GM12878 (cell line): ENCODE results near the gene PTMA. TPM values are rescaled to one million over a fixed set of nuclear protein-coding genes. Genes with fewer than 3 reads are reported as not detected.

Experiments used
- ATF2 ChIP-seq: IDR thresholded peaks from 2 replicates; pipeline ENCODE4 v1.6.1; 2012; ENCODE audit warnings: low read length, inconsistent platforms
- CTCF ChIP-seq, 3 experiments: IDR thresholded peaks in 2 of 3; conservative IDR thresholded peaks in 1 of 3; 2 replicates each; pipeline ENCODE4 v1.5.1; 2011; ENCODE audit warnings: low read depth in 3 of 3, low read length in 3 of 3, mild to moderate bottlenecking in 3 of 3, control low read depth in 2 of 3, moderate library complexity in 2 of 3, inconsistent platforms in 1 of 3, mixed read lengths in 1 of 3; ENCODE audit not compliant: control insufficient read depth in 2 of 3, insufficient read depth in 1 of 3; ENCODE audit errors: extremely low read depth in 1 of 3
- E2F8 ChIP-seq: fragments of 450-650 bp; IDR thresholded peaks from 2 replicates; pipeline ENCODE4 v1.6.1; 2018; ENCODE audit warnings: mild to moderate bottlenecking, low read depth, moderate library complexity; ENCODE audit not compliant: partially characterized antibody
- EED ChIP-seq: sonication (generic); IDR thresholded peaks from 2 replicates; pipeline ENCODE4 v1.6.1; 2016; ENCODE audit warnings: antibody characterized with exemption, low read depth
- FOXM1 ChIP-seq: IDR thresholded peaks from 2 replicates; pipeline ENCODE4 v1.6.1; 2012; ENCODE audit warnings: low read depth, mild to moderate bottlenecking, inconsistent platforms, low read length, moderate library complexity
- IRF4 ChIP-seq: IDR thresholded peaks from 2 replicates; pipeline ENCODE4 v1.6.1; 2011; ENCODE audit warnings: low read depth, low read length
- PKNOX1 ChIP-seq: fragments of 450-650 bp; IDR thresholded peaks from 2 replicates; pipeline ENCODE4 v1.6.1; 2016; ENCODE audit warnings: mild to moderate bottlenecking
- POU2F2 ChIP-seq: IDR thresholded peaks from 3 replicates; pipeline ENCODE4 v1.6.1; 2011; ENCODE audit warnings: low read depth, mild to moderate bottlenecking, low read length, borderline replicate concordance
- RB1 ChIP-seq: fragments of 450-650 bp; formaldehyde crosslinking; IDR thresholded peaks from 2 replicates; pipeline ENCODE4 v1.6.1; 2017; ENCODE audit warnings: mild to moderate bottlenecking, borderline replicate concordance
- SMC3 ChIP-seq: IDR thresholded peaks from 2 replicates; pipeline ENCODE4 v1.6.1; 2011; ENCODE audit warnings: low read length, improper control_type of control experiment, borderline replicate concordance
- SP1 ChIP-seq: IDR thresholded peaks from one replicate; pipeline ENCODE4 v1.6.1; 2011; ENCODE audit warnings: low read depth, low read length
- TCF12 ChIP-seq: IDR thresholded peaks from 2 replicates; pipeline ENCODE4 v1.6.1; 2011; ENCODE audit warnings: low read depth, mild to moderate bottlenecking, low read length
- ZNF24 ChIP-seq: fragments of 450-650 bp; IDR thresholded peaks from 2 replicates; pipeline ENCODE4 v1.6.1; 2017; ENCODE audit warnings: antibody characterized with exemption, mild to moderate bottlenecking
- ZNF592 ChIP-seq: fragments of 450-650 bp; IDR thresholded peaks from 2 replicates; pipeline ENCODE4 v1.6.1; 2017; ENCODE audit warnings: mild to moderate bottlenecking, moderate library complexity
- polyA plus RNA-seq, 11 experiments: library from polyadenylated mRNA; depleted of rRNA in 4 of 11; unstranded in 6 of 11; stranded (reverse) in 5 of 11; fragments of >200 nt; fragmentation: Nextera tagmentation in 4 of 11; fragmentation: Illumina TruSeq in 1 of 11; extraction: Ambion mirVana in 4 of 11; extraction: Trizol in 1 of 11; gene quantifications; 1 replicate in 1 of 11; 2 replicates in 10 of 11; pipeline versions ENCODE4 v1.2.1 to v1.2.3, GENCODE V29; 2011 to 2016; ENCODE audit warnings: inconsistent platforms in 2 of 11, missing spikeins in 2 of 11, low read depth in 1 of 11
- total RNA-seq, 4 experiments: library from RNA; depleted of rRNA in 3 of 4; stranded (reverse); fragments of >200 nt in 3 of 4; fragmentation: Illumina TruSeq in 1 of 4; extraction: Trizol in 1 of 4; gene quantifications; 2 replicates each; pipeline versions ENCODE4 v1.2.1 to v1.2.3, GENCODE V29; 2013 to 2021

PTMA gene
- total and polyA plus RNA-seq, 10 of the 15 experiments (the other 5 are each of a cell fraction or from before 2014, with no cell fraction given): 1,144 to 5,018 (median 3,464) TPM

GRCh38 chr2:231720987-231721966, 13.0 kb downstream of the PTMA start (continued):
- TF ChIP-seq E2F8 (no peak), IRF4 (peak; percentile 86), ZNF592 (peak; percentile 42; the same call in 1 of the 2 replicates), TCF12 (0 out of 2 replicates have a peak, but pooled peaks have one; percentile 56), ATF2 (no peak), EED (peak; percentile 43), CTCF (IDR thresholded peaks at IDR 0.05 in 2 of 3, conservative IDR thresholded peaks at IDR 0.05 in 1 of 3; ENCODE audit: control insufficient read depth in 2 of 3, extremely low read depth in 1 of 3, insufficient read depth in 1 of 3, low read depth in 3 of 3, low read length in 3 of 3) (peak; percentile 23 to 43 (median 28); a peak in 4 of 6 replicates), PKNOX1 (0 out of 2 replicates have a peak, but pooled peaks have one; percentile 12), SMC3 (0 out of 2 replicates have a peak, but pooled peaks have one; percentile 20), SP1 (peak; percentile 14), FOXM1 (no peak), ZNF24 (no peak), RB1 (no peak), POU2F2 (0 out of 3 replicates have a peak, but pooled peaks have one; percentile 23)
